ENCODE data around the gene RNF166.

DNA sequence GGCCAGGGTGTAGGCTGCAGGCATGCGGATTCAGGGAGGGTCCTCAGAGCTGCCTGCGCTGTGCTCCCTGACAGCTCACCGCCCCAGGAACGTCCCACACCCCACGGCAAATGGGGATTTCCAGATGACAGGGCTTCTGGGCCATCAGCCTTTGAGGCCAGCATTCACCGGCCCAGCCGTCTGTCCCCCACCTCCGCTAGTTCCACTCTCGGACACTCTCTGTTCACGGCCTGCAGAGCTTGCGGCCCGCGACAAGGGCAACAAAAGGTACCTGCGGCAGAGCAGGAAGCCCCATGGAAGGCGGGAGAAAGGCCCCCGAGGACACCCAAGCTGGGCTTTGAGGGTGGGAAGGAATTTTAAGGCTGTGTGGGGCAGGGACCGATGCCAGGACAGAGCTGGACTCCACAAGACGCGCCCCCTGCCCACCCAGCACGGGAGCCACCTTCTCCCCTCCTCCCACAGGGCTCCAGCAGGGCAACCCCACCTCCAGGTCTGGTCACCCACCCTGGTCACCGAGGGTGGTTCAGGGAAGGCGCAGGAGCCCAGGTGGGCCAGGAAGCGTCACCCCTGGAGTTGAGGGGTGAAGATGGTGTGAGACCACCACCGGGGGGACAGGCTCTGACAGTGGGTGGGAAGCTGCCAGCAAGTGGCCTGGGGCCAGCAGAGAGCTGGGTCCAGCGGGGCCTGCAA is 49.8 kb downstream of the RNF166 start:
- TF ChIP-seq EP300 (IDR thresholded peaks at IDR 0.05; ENCODE audit: borderline replicate concordance) (no peak), RAD21 (IDR thresholded peaks at IDR 0.05; ENCODE audit: low read depth) (no peak)

All from Ishikawa (cell line).